HCT116 (cell line): ENCODE measurements around the gene DBN1. TPM values are rescaled to one million over a fixed set of nuclear protein-coding genes. Genes with fewer than 3 reads are reported as not detected.

Source experiments
- ATAC-seq: fragments of 200-7000 bp; cut with Tn5 transposase; 2 replicates; pipeline ENCODE4 v1.9.1; 2020; ENCODE audit warnings: mild to moderate bottlenecking, moderate library complexity
- BruUV-seq: library from RNA; stranded (reverse); fragments of 400-500 nt; replicated peaks from 2 replicates; lab custom pipeline; 2021; lab: Mats Ljungman, UMichigan
- CTCF ChIA-PET: fragments of 300-600 bp; sonication (Branson Sonifier 250); formaldehyde crosslinking; loops from one replicate; lab custom pipeline; 2021; ENCODE audit warnings: antibody characterized with exemption; lab: Charles Lee
- POLR2A ChIA-PET: fragments of 300-600, 350-600 bp; sonication (Branson Sonifier 250); formaldehyde crosslinking; loops from one replicate; lab custom pipeline; 2021; ENCODE audit warnings: antibody characterized with exemption; lab: Charles Lee
- RAD21 ChIA-PET, 2 experiments: fragments of 300-600 bp; sonication (Branson Sonifier 250); formaldehyde crosslinking; loops; one replicate each; lab custom pipeline; 2023; ENCODE audit warnings: low total read pairs in 2 of 2; ENCODE audit not compliant: uncharacterized antibody in 2 of 2, unreplicated experiment in 2 of 2, low non-redundant PET in 1 of 2; lab: Charles Lee
- DNase-seq: peaks from one replicate; pipeline ENCODE4 v3.0.0-alpha.2; 2010; ENCODE audit warnings: low read depth, low spot score
- H2AFZ ChIP-seq: fragments of 200-600 bp; shearing (Covaris generic), sonication (generic); 2 replicates; pipeline ENCODE4 v1.6.1; 2017; ENCODE audit warnings: low read depth, mixed run types, mixed read lengths, antibody characterized with exemption, low read length; ENCODE audit not compliant: poor library complexity, severe bottlenecking
- H3K27ac ChIP-seq: 2 replicates; pipeline ENCODE4 v1.5.1; 2012; ENCODE audit warnings: low read depth, low read length
- H3K27me3 ChIP-seq: fragments of 200-600 bp; sonication (generic); 2 replicates; pipeline ENCODE4 v1.6.1; 2016; ENCODE audit warnings: mixed run types, low read length, mixed read lengths; ENCODE audit not compliant: insufficient read depth
- H3K36me3 ChIP-seq, 2 experiments: fragments of 200-500 bp in 1 of 2; fragments of 200-600 bp in 1 of 2; sonication (Bioruptor generic) in 1 of 2; sonication (generic) in 1 of 2; 2 replicates each; pipeline versions ENCODE4 v1.5.1 to v1.6.1; 2014 to 2016; ENCODE audit warnings: low read length in 2 of 2, inconsistent platforms in 1 of 2, mixed read lengths in 1 of 2, mixed run types in 1 of 2; ENCODE audit not compliant: insufficient read depth in 2 of 2, control insufficient read depth in 1 of 2
- H3K4me1 ChIP-seq, 2 experiments: fragments of 200-600 bp in 1 of 2; sonication (generic) in 1 of 2; 2 replicates each; pipeline versions ENCODE4 v1.5.1 to v1.6.1; 2012 to 2017; ENCODE audit warnings: low read length in 2 of 2, inconsistent platforms in 1 of 2, mild to moderate bottlenecking in 1 of 2, mixed read lengths in 1 of 2, mixed run types in 1 of 2, moderate library complexity in 1 of 2; ENCODE audit not compliant: insufficient read depth in 2 of 2, control insufficient read depth in 1 of 2
- H3K4me2 ChIP-seq: fragments of 200-600 bp; sonication (generic); 2 replicates; pipeline ENCODE4 v1.6.1; 2017; ENCODE audit warnings: mixed run types, low read length, mixed read lengths
- H3K4me3 ChIP-seq, 2 experiments: fragments of 200-600 bp in 1 of 2; sonication (generic) in 1 of 2; replicated peaks in 1 of 2; 2 replicates each; pipeline ENCODE4 v1.5.1; 2011 to 2016; ENCODE audit warnings: low read length in 2 of 2, control low read depth in 1 of 2, low read depth in 1 of 2, mild to moderate bottlenecking in 1 of 2, mixed read lengths in 1 of 2, mixed run types in 1 of 2
- H3K79me2 ChIP-seq: fragments of 200-600 bp; sonication (generic); 2 replicates; pipeline ENCODE4 v1.6.1; 2017; ENCODE audit warnings: mild to moderate bottlenecking, mixed run types, low read length, moderate library complexity, mixed read lengths; ENCODE audit not compliant: insufficient read depth
- H3K9ac ChIP-seq: fragments of 200-600 bp; sonication (generic); 2 replicates; pipeline ENCODE4 v1.6.1; 2016; ENCODE audit warnings: low read length, mixed read lengths
- H3K9me2 ChIP-seq: fragments of 200-600 bp; sonication (generic), shearing (Covaris generic); 2 replicates; pipeline ENCODE4 v1.6.1; 2017; ENCODE audit warnings: mixed run types, mild to moderate bottlenecking, moderate library complexity; ENCODE audit not compliant: insufficient read depth
- H3K9me3 ChIP-seq, 2 experiments: fragments of 200-500 bp in 1 of 2; fragments of 200-600 bp in 1 of 2; sonication (Bioruptor generic) in 1 of 2; sonication (generic) in 1 of 2; 2 replicates each; pipeline ENCODE4 v1.6.1; 2014 to 2017; ENCODE audit warnings: low read length in 2 of 2, mixed read lengths in 2 of 2, inconsistent platforms in 1 of 2, low read depth in 1 of 2, mild to moderate bottlenecking in 1 of 2, mixed run types in 1 of 2, moderate library complexity in 1 of 2; ENCODE audit not compliant: control insufficient read depth in 1 of 2, insufficient read depth in 1 of 2
- H4K20me1 ChIP-seq: fragments of 200-600 bp; sonication (generic), shearing (Covaris generic); 2 replicates; pipeline ENCODE4 v1.6.1; 2017; ENCODE audit warnings: mixed run types, mild to moderate bottlenecking, moderate library complexity; ENCODE audit not compliant: insufficient read depth
- CBX3 ChIP-seq: IDR thresholded peaks from 2 replicates; pipeline ENCODE4 v1.6.1; 2012; ENCODE audit warnings: low read depth
- CEBPB ChIP-seq: IDR thresholded peaks from 2 replicates; pipeline ENCODE4 v1.6.1; 2012; ENCODE audit warnings: low read depth
- CTCF ChIP-seq, 3 experiments: fragments of 200-600 bp in 1 of 3; sonication (generic) in 1 of 3; IDR thresholded peaks in 2 of 3; conservative IDR thresholded peaks in 1 of 3; 2 replicates each; pipeline ENCODE4 v1.5.1; 2012 to 2017; ENCODE audit warnings: low read depth in 2 of 3, low read length in 2 of 3, antibody characterized with exemption in 1 of 3, borderline replicate concordance in 1 of 3, control low read depth in 1 of 3, mild to moderate bottlenecking in 1 of 3, mixed read lengths in 1 of 3, mixed run types in 1 of 3, moderate library complexity in 1 of 3; ENCODE audit not compliant: insufficient read depth in 1 of 3
- EGR1 ChIP-seq: IDR thresholded peaks from 2 replicates; pipeline ENCODE4 v1.6.1; 2012; ENCODE audit warnings: low read depth
- ELF1 ChIP-seq: IDR thresholded peaks from 2 replicates; pipeline ENCODE4 v1.6.1; 2012; ENCODE audit warnings: low read depth, borderline replicate concordance
- FOSL1 ChIP-seq: IDR thresholded peaks from 2 replicates; pipeline ENCODE4 v1.6.1; 2012; ENCODE audit warnings: low read depth
- JUND ChIP-seq: IDR thresholded peaks from 2 replicates; pipeline ENCODE4 v1.6.1; 2012
- MAX ChIP-seq: IDR thresholded peaks from 2 replicates; pipeline ENCODE4 v1.6.1; 2012
- POLR2A ChIP-seq: IDR thresholded peaks from 2 replicates; pipeline ENCODE4 v1.7.0; 2011; ENCODE audit warnings: borderline replicate concordance; ENCODE audit not compliant: insufficient read depth, insufficient read length; ENCODE audit errors: extremely low read depth
- POLR2AphosphoS5 ChIP-seq: IDR thresholded peaks from 2 replicates; pipeline ENCODE4 v1.6.1; 2011; ENCODE audit warnings: mild to moderate bottlenecking, low read depth, low read length, moderate library complexity
- SIN3A ChIP-seq: IDR thresholded peaks from 2 replicates; pipeline ENCODE4 v1.6.1; 2012; ENCODE audit warnings: low read depth
- SP1 ChIP-seq: IDR thresholded peaks from 2 replicates; pipeline ENCODE4 v1.6.1; 2012; ENCODE audit warnings: low read depth
- SRF ChIP-seq: IDR thresholded peaks from 2 replicates; pipeline ENCODE4 v1.6.1; 2012; ENCODE audit warnings: low read depth
- ZFX ChIP-seq: fragments of 450-650 bp; IDR thresholded peaks from 2 replicates; pipeline ENCODE4 v1.6.1; 2017
- ZNF274 ChIP-seq: fragments of 200-500 bp; sonication (Bioruptor generic); IDR thresholded peaks from 2 replicates; pipeline ENCODE4 v1.6.1; 2014; ENCODE audit warnings: mild to moderate bottlenecking, low read depth, low read length, inconsistent platforms
- intact Hi-C: fragments of 100-400 bp; cut with micrococcal nuclease; formaldehyde crosslinking; loops from 2 replicates; pipeline ENCODE4 v1.10.0; 2022
- total RNA-seq: library from RNA; stranded (reverse); gene quantifications from one replicate; pipeline ENCODE4 v1.2.1, GENCODE V29; 2021; ENCODE audit not compliant: unreplicated experiment
- TF ChIP-seq, protein P1 (sequence below): IDR thresholded peaks from 2 replicates; pipeline ENCODE4 v1.6.1; 2012

Gene DBN1
- total RNA-seq, 1 experiment from 2014 or later = 144 TPM

DNA sequence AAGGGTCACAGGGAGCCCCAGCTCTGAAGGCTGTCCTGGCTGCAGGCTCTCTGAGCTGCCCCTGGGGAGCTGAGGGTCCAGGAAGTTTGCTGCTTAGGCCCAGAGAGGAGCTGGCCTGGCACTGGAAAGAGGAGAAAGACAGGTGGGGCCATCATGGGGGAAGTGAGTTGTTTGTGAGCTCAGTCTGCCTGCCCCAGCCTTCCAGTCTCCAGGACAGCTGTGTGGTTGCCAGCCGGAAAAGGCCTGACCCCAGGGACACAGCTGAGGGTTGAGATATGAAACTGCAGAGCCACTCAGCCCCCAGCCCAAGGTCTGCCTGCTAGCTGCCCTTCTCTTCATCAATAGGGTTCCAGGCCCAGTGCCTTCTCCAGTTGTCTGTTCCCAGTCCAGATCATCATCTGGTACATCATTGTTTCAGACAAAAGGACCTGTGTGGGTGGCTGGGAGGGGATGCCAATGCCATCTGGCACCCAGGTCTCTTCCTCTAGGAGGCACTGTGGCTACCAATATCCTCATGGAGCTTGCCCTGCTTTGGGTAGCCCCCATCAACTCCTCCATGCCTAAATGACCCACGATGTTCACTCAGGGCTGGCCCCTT is 47.6 kb upstream of the DBN1 start:
- H3K36me3 ChIP-seq = peaks cover 13 to 30% of the 10 kb centered on the region in 2 experiments; a peak in 3 of 4 replicates
- RAD21 ChIA-PET = no interaction called here
- TF ChIP-seq SIN3A (no peak), ZFX (no peak), CTCF (IDR thresholded peaks at IDR 0.05 in 2 of 3, conservative IDR thresholded peaks at IDR 0.05 in 1 of 3; ENCODE audit: borderline replicate concordance in 1 of 3, insufficient read depth in 1 of 3, low read depth in 2 of 3, low read length in 2 of 3) (peak in 1 of 3 experiments; percentile 32; a peak in 1 of 6 replicates), CBX3 (no peak)
- H3K4me1 ChIP-seq = peaks cover 6 to 13% of the 10 kb centered on the region in 2 experiments; a peak in 3 of 4 replicates
- CTCF ChIA-PET = no interaction called here
- BruUV-seq = no TSS peak
- no peak overlapping the region for H3K9ac ChIP-seq
- H3K27ac ChIP-seq = no peak overlapping the region; the same call in 1 of the 2 replicates
- H3K4me3 ChIP-seq = no peak overlapping the region
- DNase-seq (no peak), ATAC-seq (no peak)
- no peak overlapping the region for H3K4me2 ChIP-seq
- POLR2A ChIA-PET = no interaction called here
- H3K9me2 ChIP-seq = no peaks in the 10 kb centered on the region
- no peaks in the 10 kb centered on the region for H3K9me3 ChIP-seq
- intact Hi-C loops = no loop called here
- H2AFZ ChIP-seq = no peak overlapping the region
- H3K27me3 ChIP-seq = no peaks in the 10 kb centered on the region
- no peaks in the 10 kb centered on the region for H4K20me1 ChIP-seq
- peaks cover 15% of the 10 kb centered on the region for H3K79me2 ChIP-seq

DNA sequence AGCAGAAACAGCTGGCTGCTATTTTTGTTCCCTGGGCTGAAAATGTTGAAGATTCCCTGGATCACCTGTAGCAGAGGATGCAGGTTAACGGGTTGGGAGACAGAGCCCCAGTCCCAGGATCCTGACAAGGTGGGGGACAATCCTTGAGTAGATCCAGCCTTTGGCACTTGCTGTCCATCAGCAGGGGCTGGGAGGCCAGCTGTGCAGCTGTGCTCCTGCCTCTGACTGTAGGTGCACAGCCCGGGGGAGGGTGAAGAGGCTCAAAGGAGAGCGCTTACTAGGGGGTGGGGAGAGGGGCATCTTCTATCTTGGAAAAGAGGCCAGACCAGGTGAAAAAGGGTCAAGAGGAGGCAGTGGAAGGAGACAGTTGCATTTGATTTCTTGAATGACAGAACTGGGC is 46.8 kb upstream of the DBN1 start:
- Histone ChIP-seq H3K9me2 (no peaks in the 10 kb centered on the region), H3K27me3 (no peaks in the 10 kb centered on the region), H3K4me3 (no peak overlapping the region), H4K20me1 (no peaks in the 10 kb centered on the region), H2AFZ (no peak overlapping the region), H3K79me2 (peaks cover 22% of the 10 kb centered on the region), H3K9me3 (no peaks in the 10 kb centered on the region), H3K9ac (no peak overlapping the region), H3K4me2 (no peak overlapping the region), H3K4me1 (peaks cover 11 to 20% of the 10 kb centered on the region in 2 experiments; a peak in 3 of 4 replicates), H3K36me3 (peaks cover 10 to 37% of the 10 kb centered on the region in 2 experiments; a peak in 3 of 4 replicates), H3K27ac (no peak overlapping the region)
- ATAC-seq (no peak), DNase-seq (no peak)
- intact Hi-C loops = no loop called here
- ChIA-PET CTCF (no interaction called here), RAD21 (no interaction called here), POLR2A (no interaction called here)
- no TSS peak for BruUV-seq
- TF ChIP-seq MAX = no peak
- TF ChIP-seq ELF1 = no peak
- TF ChIP-seq ZFX = no peak
- TF ChIP-seq SP1 = no peak
- no peak for TF ChIP-seq POLR2AphosphoS5
- no peak for TF ChIP-seq ZNF274
- no peak for TF ChIP-seq CEBPB
- no peak for TF ChIP-seq FOSL1
- TF ChIP-seq EGR1 = no peak
- no peak for TF ChIP-seq SRF
- TF ChIP-seq POLR2A = no peak
- no peak for TF ChIP-seq JUND
- no peak for TF ChIP-seq SIN3A
- TF ChIP-seq, protein P1, sequence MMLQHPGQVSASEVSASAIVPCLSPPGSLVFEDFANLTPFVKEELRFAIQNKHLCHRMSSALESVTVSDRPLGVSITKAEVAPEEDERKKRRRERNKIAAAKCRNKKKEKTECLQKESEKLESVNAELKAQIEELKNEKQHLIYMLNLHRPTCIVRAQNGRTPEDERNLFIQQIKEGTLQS = no peak
